Muscle layer of duodenum (tissue), 2 donors: ENCODE results near the gene RPL29.

Experiments
- H3K27ac ChIP-seq: one replicate; pipeline ENCODE4 v1.7.0; 2013; ENCODE audit warnings: mild to moderate bottlenecking, low read length
- H3K27me3 ChIP-seq: one replicate; pipeline ENCODE4 v1.7.0; 2013; ENCODE audit warnings: low read depth, mild to moderate bottlenecking, control low read depth, low read length
- H3K36me3 ChIP-seq, 2 donors: one replicate each; pipeline ENCODE4 v1.7.0; 2013; ENCODE audit warnings: low read length in 2 of 2, control low read depth in 1 of 2, mild to moderate bottlenecking in 1 of 2; ENCODE audit not compliant: insufficient read depth in 2 of 2, control insufficient read depth in 1 of 2
- H3K4me1 ChIP-seq, 2 donors: one replicate each; pipeline ENCODE4 v1.7.0; 2013; ENCODE audit warnings: low read length in 2 of 2, mild to moderate bottlenecking in 2 of 2, control low read depth in 1 of 2, moderate library complexity in 1 of 2; ENCODE audit not compliant: insufficient read depth in 2 of 2, control insufficient read depth in 1 of 2
- H3K4me3 ChIP-seq, 2 donors: one replicate each; pipeline ENCODE4 v1.7.0; 2013; ENCODE audit warnings: low read length in 2 of 2, low read depth in 1 of 2, mild to moderate bottlenecking in 1 of 2
- H3K9me3 ChIP-seq, 2 donors: one replicate each; pipeline ENCODE4 v1.7.0; 2013; ENCODE audit warnings: low read length in 2 of 2, control low read depth in 1 of 2, mild to moderate bottlenecking in 1 of 2; ENCODE audit not compliant: control insufficient read depth in 1 of 2
- donor health status: healthy.

Gene RPL29

GRCh38 chr3:51967384-51968169, 28.1 kb downstream of the RPL29 start, which contains the start of gene PCBP4:
PCBP4 (minus strand) TSS chr3:51967454; CDS start chr3:51961240, 6,214 bp downstream.
- Histone ChIP-seq H3K4me1 (peaks cover 0 to 50% of the 10 kb centered on the region in 2 donors), H3K9me3 (no peaks in the 10 kb centered on the region), H3K36me3 (no peaks in the 10 kb centered on the region), H3K27ac (peak within 1 kb of the TSS; percentile 63), H3K4me3 (peak within 1 kb of the TSS; percentile 71 to 72), H3K27me3 (no peaks in the 10 kb centered on the region)

GRCh38 chr3:51966922-51967383, 28.7 kb downstream of the RPL29 start:
- H3K27me3 ChIP-seq: no peaks in the 10 kb centered on the region
- peak overlapping the region; percentile 70 to 72 for H3K4me3 ChIP-seq
- H3K4me1 ChIP-seq: peaks cover 0 to 53% of the 10 kb centered on the region in 2 donors
- H3K36me3 ChIP-seq: peaks cover 0 to under 1% of the 10 kb centered on the region in 2 donors
- H3K9me3 ChIP-seq: no peaks in the 10 kb centered on the region
- peak overlapping the region; percentile 63 for H3K27ac ChIP-seq

GRCh38 chr3:51966486-51966885, 29.2 kb downstream of the RPL29 start:
- no peaks in the 10 kb centered on the region for H3K27me3 ChIP-seq
- peak overlapping the region; percentile 70 to 72 for H3K4me3 ChIP-seq
- no peaks in the 10 kb centered on the region for H3K9me3 ChIP-seq
- peaks cover 0 to 57% of the 10 kb centered on the region in 2 donors for H3K4me1 ChIP-seq
- peaks cover 2 to 4% of the 10 kb centered on the region in 2 donors for H3K36me3 ChIP-seq
- H3K27ac ChIP-seq: peak overlapping the region; percentile 63

GRCh38 chr3:51966016-51966415, 29.7 kb downstream of the RPL29 start:
- peak overlapping the region in 1 of 2 donors; percentile 70 for H3K4me3 ChIP-seq

GRCh38 chr3:51964521-51964920, 31.2 kb downstream of the RPL29 start:
- Histone ChIP-seq H3K36me3 (peaks cover 4 to 15% of the 10 kb centered on the region in 2 donors), H3K9me3 (no peaks in the 10 kb centered on the region), H3K27ac (no peak overlapping the region), H3K4me3 (no peak overlapping the region), H3K4me1 (peaks cover 0 to 57% of the 10 kb centered on the region in 2 donors), H3K27me3 (no peaks in the 10 kb centered on the region)

More at GRCh38 chr3:51966016-51966415, 29.7 kb downstream of the RPL29 start:
- H3K9me3 ChIP-seq: no peaks in the 10 kb centered on the region
- no peaks in the 10 kb centered on the region for H3K27me3 ChIP-seq
- peaks cover 4 to 6% of the 10 kb centered on the region in 2 donors for H3K36me3 ChIP-seq
- no peak overlapping the region for H3K27ac ChIP-seq
- peaks cover 0 to 57% of the 10 kb centered on the region in 2 donors for H3K4me1 ChIP-seq

GRCh38 chr3:51963951-51964451, 31.7 kb downstream of the RPL29 start:
- Histone ChIP-seq H3K9me3 (no peaks in the 10 kb centered on the region), H3K36me3 (peaks cover 4 to 20% of the 10 kb centered on the region in 2 donors), H3K27ac (no peak overlapping the region), H3K27me3 (no peaks in the 10 kb centered on the region), H3K4me3 (no peak overlapping the region), H3K4me1 (peaks cover 0 to 56% of the 10 kb centered on the region in 2 donors)

GRCh38 chr3:51962854-51963530, 32.7 kb downstream of the RPL29 start:
- Histone ChIP-seq H3K36me3 (peaks cover 4 to 26% of the 10 kb centered on the region in 2 donors), H3K27ac (no peak overlapping the region), H3K27me3 (no peaks in the 10 kb centered on the region), H3K4me1 (peaks cover 0 to 46% of the 10 kb centered on the region in 2 donors), H3K4me3 (no peak overlapping the region), H3K9me3 (no peaks in the 10 kb centered on the region)

GRCh38 chr3:51961602-51962569, 33.8 kb downstream of the RPL29 start:
- peaks cover 0 to 42% of the 10 kb centered on the region in 2 donors for H3K4me1 ChIP-seq

GRCh38 chr3:51961011-51961410, 34.7 kb downstream of the RPL29 start:
- no peak overlapping the region for H3K4me3 ChIP-seq
- peaks cover 4 to 26% of the 10 kb centered on the region in 2 donors for H3K36me3 ChIP-seq
- H3K4me1 ChIP-seq: peaks cover 0 to 43% of the 10 kb centered on the region in 2 donors
- no peaks in the 10 kb centered on the region for H3K9me3 ChIP-seq
- H3K27ac ChIP-seq: no peak overlapping the region
- no peaks in the 10 kb centered on the region for H3K27me3 ChIP-seq

More at GRCh38 chr3:51961602-51962569, 33.8 kb downstream of the RPL29 start:
- H3K27ac ChIP-seq: no peak overlapping the region
- H3K9me3 ChIP-seq: no peaks in the 10 kb centered on the region
- peaks cover 4 to 26% of the 10 kb centered on the region in 2 donors for H3K36me3 ChIP-seq
- H3K27me3 ChIP-seq: no peaks in the 10 kb centered on the region
- H3K4me3 ChIP-seq: no peak overlapping the region

GRCh38 chr3:51960386-51960785, 35.3 kb downstream of the RPL29 start:
- Histone ChIP-seq H3K9me3 (no peaks in the 10 kb centered on the region), H3K27ac (no peak overlapping the region), H3K36me3 (peaks cover 4 to 26% of the 10 kb centered on the region in 2 donors), H3K27me3 (no peaks in the 10 kb centered on the region), H3K4me3 (no peak overlapping the region), H3K4me1 (peaks cover 0 to 41% of the 10 kb centered on the region in 2 donors)
